Measurements from ENCODE around the gene FUBP1.
"Not testable (repeated sequence)": the region's sequence is repeated elsewhere in the genome, so short reads cannot be mapped to it uniquely, and the experiment has no call there.

FUBP1 gene

GRCh38 chr1:77926561-77927357, 52.1 kb downstream of the FUBP1 start:
- no peak for TF ChIP-seq CTCF (IDR thresholded peaks at IDR 0.05; ENCODE audit: low read depth, low read length)
- DNase-seq = no peak
- no peaks in the 10 kb centered on the region for H3K9me3 ChIP-seq
- no peaks in the 10 kb centered on the region for H3K4me1 ChIP-seq
- no peaks in the 10 kb centered on the region for H3K36me3 ChIP-seq
- no peak overlapping the region for H3K4me3 ChIP-seq (ENCODE audit: low read depth, low read length)
- no peaks in the 10 kb centered on the region for H3K27me3 ChIP-seq

GRCh38 chr1:77925956-77926355, 52.9 kb downstream of the FUBP1 start:
- H3K4me3 ChIP-seq (ENCODE audit: low read depth, low read length) = no peak overlapping the region
- no peak for TF ChIP-seq CTCF (IDR thresholded peaks at IDR 0.05; ENCODE audit: low read depth, low read length)
- no peaks in the 10 kb centered on the region for H3K9me3 ChIP-seq
- H3K4me1 ChIP-seq = no peaks in the 10 kb centered on the region
- DNase-seq = no peak
- no peaks in the 10 kb centered on the region for H3K36me3 ChIP-seq
- no peaks in the 10 kb centered on the region for H3K27me3 ChIP-seq

GRCh38 chr1:77925518-77925917, 53.4 kb downstream of the FUBP1 start:
- DNase-seq = no peak
- TF ChIP-seq CTCF (IDR thresholded peaks at IDR 0.05; ENCODE audit: low read depth, low read length) = no peak
- no peaks in the 10 kb centered on the region for H3K36me3 ChIP-seq
- no peaks in the 10 kb centered on the region for H3K9me3 ChIP-seq
- H3K27me3 ChIP-seq = no peaks in the 10 kb centered on the region
- H3K4me3 ChIP-seq (ENCODE audit: low read depth, low read length) = no peak overlapping the region
- H3K4me1 ChIP-seq = no peaks in the 10 kb centered on the region

GRCh38 chr1:77918918-77919317, 60.0 kb downstream of the FUBP1 start:
- H3K4me3 ChIP-seq (ENCODE audit: low read depth, low read length); H3K9me3 ChIP-seq; DNase-seq; H3K4me1 ChIP-seq; H3K27me3 ChIP-seq; H3K36me3 ChIP-seq: not testable (repeated sequence)

GRCh38 chr1:77910116-77910515, 68.8 kb downstream of the FUBP1 start:
- Histone ChIP-seq H3K4me1 (no peaks in the 10 kb centered on the region), H3K27me3 (no peaks in the 10 kb centered on the region), H3K9me3 (no peaks in the 10 kb centered on the region), H3K4me3 (ENCODE audit: low read depth, low read length) (no peak overlapping the region), H3K36me3 (no peaks in the 10 kb centered on the region)
- no peak for DNase-seq
- TF ChIP-seq CTCF (IDR thresholded peaks at IDR 0.05; ENCODE audit: low read depth, low read length) = no peak

GRCh38 chr1:77906624-77907023, 72.2 kb downstream of the FUBP1 start:
- H3K4me3 ChIP-seq (ENCODE audit: low read depth, low read length) = no peak overlapping the region
- no peaks in the 10 kb centered on the region for H3K36me3 ChIP-seq
- no peak for TF ChIP-seq CTCF (IDR thresholded peaks at IDR 0.05; ENCODE audit: low read depth, low read length)
- no peaks in the 10 kb centered on the region for H3K4me1 ChIP-seq
- no peaks in the 10 kb centered on the region for H3K9me3 ChIP-seq
- no peaks in the 10 kb centered on the region for H3K27me3 ChIP-seq
- no peak for DNase-seq

Data from BE2C (cell line).